Measurements from ENCODE around the gene EPS8L1.

Gene EPS8L1

DNA sequence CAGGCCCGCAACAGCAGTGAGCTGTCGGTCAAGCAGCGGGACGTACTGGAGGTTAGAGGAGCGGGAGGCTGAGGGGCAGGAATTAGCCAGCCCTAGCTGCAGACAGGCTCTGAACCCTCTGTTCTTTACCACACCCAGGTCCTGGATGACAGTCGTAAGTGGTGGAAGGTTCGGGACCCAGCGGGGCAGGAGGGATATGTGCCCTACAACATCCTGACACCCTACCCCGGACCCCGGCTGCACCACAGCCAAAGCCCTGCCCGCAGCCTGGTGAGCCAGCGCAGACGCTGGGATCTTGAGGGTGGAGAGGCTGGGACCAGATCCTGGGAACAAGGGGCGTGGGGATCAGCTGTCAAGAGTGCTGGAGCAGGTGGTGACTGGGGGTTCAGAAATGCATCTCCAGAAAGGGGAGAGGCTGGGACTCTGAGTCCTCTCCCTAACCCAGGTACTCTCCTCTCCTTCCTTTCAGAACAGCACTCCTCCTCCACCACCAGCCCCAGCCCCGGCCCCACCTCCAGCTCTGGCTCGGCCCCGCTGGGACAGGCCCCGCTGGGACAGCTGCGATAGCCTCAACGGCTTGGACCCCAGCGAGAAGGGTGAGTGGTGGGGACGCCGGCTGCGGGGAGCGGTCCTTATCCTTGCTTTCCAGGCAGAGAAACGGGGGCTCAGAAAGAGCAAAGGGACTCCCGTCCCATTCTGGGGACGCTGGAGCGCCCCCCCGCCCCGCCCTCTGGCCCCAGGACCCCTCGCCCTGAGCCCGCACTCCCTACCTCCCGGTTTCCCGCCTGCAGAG lies 10.4 kb downstream of the EPS8L1 start:
- peaks cover 4% of the 10 kb centered on the region; the same call in 1 of the 2 replicates for H3K9me3 ChIP-seq
- H3K27me3 ChIP-seq = peaks cover 56% of the 10 kb centered on the region
- H3K36me3 ChIP-seq = peaks cover 25% of the 10 kb centered on the region
- H4K20me1 ChIP-seq = peaks cover 66% of the 10 kb centered on the region
- no peak overlapping the region for H3K9ac ChIP-seq
- H3K4me2 ChIP-seq = peak overlapping the region; percentile 90
- TF ChIP-seq Cebpa-rat (IDR thresholded peaks at IDR 0.05) = no peak
- peak overlapping the region; percentile 64 for H3K4me3 ChIP-seq
- H3K27ac ChIP-seq = no peak overlapping the region
- H3K4me1 ChIP-seq = peaks cover 36% of the 10 kb centered on the region

DNA sequence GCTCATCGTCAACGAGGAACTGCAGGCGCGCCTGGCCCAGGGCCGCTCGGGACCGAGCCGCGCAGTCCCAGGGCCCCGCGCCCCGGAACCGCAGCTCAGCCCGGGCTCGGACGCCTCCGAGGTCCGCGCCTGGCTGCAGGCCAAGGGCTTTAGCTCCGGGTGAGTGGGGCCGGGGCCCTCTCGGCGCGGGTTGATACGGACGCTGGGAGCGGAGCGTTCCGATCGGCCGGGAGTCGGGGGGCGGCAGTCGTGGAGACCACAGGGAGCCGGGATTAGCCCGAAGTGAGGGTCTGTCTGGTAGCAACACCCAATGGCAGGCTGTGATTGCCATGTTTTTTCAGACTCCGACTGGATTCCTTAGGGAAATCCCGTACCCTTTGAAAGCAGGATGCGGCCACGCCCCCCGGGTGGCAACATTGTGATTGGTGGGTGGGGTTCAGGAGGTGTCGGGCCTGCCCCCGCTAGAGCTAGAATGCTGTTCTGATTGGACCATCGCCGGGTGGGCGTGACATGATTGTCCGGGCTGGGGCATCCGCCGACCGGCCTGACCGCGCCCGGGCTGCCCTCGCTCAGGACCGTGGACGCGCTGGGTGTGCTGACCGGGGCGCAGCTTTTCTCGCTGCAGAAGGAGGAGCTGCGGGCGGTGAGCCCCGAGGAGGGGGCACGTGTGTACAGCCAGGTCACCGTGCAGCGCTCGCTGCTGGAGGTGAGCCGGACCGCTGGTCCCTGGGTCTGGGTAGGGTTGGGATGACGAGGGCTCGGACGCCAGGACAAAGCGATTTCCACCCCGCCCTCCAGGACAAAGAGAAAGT lies 11.3 kb downstream of the EPS8L1 start:
- H3K27me3 ChIP-seq = peaks cover 52% of the 10 kb centered on the region
- H3K36me3 ChIP-seq = peaks cover 32% of the 10 kb centered on the region
- H3K9ac ChIP-seq = no peak overlapping the region
- peak overlapping the region; percentile 90 for H3K4me2 ChIP-seq
- no peak for TF ChIP-seq Cebpa-rat (IDR thresholded peaks at IDR 0.05)
- peaks cover 4% of the 10 kb centered on the region; the same call in 1 of the 2 replicates for H3K9me3 ChIP-seq
- H3K4me1 ChIP-seq = peaks cover 31% of the 10 kb centered on the region
- no peak overlapping the region for H3K27ac ChIP-seq
- H4K20me1 ChIP-seq = peaks cover 66% of the 10 kb centered on the region
- H3K4me3 ChIP-seq = peak overlapping the region; percentile 64

DNA sequence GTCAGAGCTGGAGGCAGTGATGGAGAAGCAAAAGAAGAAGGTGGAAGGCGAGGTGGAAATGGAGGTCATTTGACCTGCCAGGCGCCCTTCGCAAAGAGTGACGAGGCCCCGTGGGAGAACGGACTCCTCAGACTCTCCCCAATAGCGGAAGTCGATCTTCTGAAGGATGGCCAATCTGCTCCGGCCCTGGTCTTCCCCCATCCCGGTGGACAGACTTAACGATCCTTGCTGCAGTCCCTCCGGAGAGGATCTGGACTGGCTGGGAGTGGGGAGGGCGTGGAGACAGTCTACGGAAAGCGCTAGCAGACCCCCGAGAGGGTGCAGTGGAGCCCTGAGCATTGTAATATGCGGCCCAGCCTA lies 11.9 kb downstream of the EPS8L1 start:
- Histone ChIP-seq H4K20me1 (peaks cover 66% of the 10 kb centered on the region), H3K27ac (no peak overlapping the region), H3K36me3 (peaks cover 38% of the 10 kb centered on the region), H3K27me3 (peaks cover 47% of the 10 kb centered on the region), H3K9ac (no peak overlapping the region), H3K4me3 (peak overlapping the region; percentile 64), H3K4me2 (peak overlapping the region; percentile 90), H3K4me1 (peaks cover 26% of the 10 kb centered on the region), H3K9me3 (no peaks in the 10 kb centered on the region; the same call in 1 of the 2 replicates)
- no peak for TF ChIP-seq Cebpa-rat (IDR thresholded peaks at IDR 0.05)

DNA sequence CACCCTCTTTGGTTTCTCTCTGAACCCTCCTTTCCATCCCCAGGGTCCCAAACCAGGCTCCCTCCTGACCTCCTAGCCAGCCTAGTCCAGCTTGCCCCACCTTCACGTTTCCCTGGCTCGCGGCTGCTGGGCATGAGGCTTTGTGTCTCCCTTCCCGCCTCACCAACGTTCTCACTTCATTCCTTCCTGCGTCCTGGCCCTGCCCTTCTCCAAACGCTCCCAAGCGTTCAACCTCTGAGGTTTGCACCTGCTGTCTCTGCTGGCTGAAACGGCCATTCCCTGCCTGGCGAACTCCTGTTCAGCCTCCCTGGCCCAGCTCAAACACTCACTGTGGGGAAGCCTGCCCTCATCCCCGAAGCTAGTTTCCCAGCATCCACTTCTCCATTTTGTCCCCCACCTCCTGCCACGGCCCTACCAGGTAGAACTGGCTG lies 12.4 kb downstream of the EPS8L1 start:
- no peak overlapping the region for H3K4me3 ChIP-seq
- H4K20me1 ChIP-seq = peaks cover 66% of the 10 kb centered on the region
- no peak overlapping the region for H3K9ac ChIP-seq
- no peaks in the 10 kb centered on the region for H3K9me3 ChIP-seq
- H3K36me3 ChIP-seq = peaks cover 43% of the 10 kb centered on the region
- peak overlapping the region; percentile 90 for H3K4me2 ChIP-seq
- H3K4me1 ChIP-seq = peaks cover 26% of the 10 kb centered on the region
- H3K27me3 ChIP-seq = peaks cover 44% of the 10 kb centered on the region
- H3K27ac ChIP-seq = no peak overlapping the region
- no peak for TF ChIP-seq Cebpa-rat (IDR thresholded peaks at IDR 0.05)

DNA sequence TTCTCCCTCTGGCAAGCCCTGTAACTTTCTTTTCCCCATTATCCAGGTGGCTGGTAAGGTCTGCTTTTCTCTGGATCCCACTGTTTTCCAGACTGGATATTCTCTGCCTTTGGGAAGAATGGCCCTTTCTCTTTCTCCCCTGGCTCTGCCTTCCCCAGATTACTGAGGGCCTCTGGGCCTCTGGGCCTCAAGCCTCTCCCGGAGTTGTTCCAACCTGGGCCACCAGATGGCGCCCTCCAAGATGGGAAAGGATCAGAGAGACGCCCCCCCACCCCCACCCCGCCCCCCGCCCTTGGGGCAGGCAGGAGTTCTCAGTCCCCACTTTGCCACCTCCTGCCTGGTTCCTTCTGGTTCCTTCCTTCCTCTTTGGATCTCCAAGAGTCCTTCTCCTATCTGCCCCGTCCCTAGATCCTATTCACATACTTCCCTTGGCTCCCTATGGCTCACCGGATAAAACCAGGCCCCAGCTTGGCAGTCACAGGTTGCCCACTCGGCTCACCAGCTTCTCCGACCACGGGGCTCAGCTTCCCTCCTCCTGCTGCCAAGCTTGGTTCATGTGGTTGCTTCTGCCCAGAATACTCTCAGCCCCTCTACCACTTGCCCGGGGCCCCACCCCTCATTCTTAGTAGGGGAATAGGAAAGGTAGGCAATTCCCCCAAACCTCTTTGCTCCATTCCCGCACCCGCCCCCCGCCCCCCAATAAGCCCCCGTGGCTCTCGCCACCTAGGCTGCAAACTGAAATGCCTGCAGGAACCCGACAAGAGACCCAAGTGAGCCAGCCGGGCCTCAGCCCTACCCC lies 13.1 kb downstream of the EPS8L1 start:
- H3K9ac ChIP-seq = no peak overlapping the region
- H3K4me2 ChIP-seq = no peak overlapping the region
- no peak overlapping the region for H3K4me3 ChIP-seq
- peaks cover 39% of the 10 kb centered on the region for H3K27me3 ChIP-seq
- H4K20me1 ChIP-seq = peaks cover 66% of the 10 kb centered on the region
- peaks cover 44% of the 10 kb centered on the region for H3K36me3 ChIP-seq
- peaks cover 26% of the 10 kb centered on the region for H3K4me1 ChIP-seq
- no peak for TF ChIP-seq Cebpa-rat (IDR thresholded peaks at IDR 0.05)
- H3K9me3 ChIP-seq = no peaks in the 10 kb centered on the region
- no peak overlapping the region for H3K27ac ChIP-seq

DNA sequence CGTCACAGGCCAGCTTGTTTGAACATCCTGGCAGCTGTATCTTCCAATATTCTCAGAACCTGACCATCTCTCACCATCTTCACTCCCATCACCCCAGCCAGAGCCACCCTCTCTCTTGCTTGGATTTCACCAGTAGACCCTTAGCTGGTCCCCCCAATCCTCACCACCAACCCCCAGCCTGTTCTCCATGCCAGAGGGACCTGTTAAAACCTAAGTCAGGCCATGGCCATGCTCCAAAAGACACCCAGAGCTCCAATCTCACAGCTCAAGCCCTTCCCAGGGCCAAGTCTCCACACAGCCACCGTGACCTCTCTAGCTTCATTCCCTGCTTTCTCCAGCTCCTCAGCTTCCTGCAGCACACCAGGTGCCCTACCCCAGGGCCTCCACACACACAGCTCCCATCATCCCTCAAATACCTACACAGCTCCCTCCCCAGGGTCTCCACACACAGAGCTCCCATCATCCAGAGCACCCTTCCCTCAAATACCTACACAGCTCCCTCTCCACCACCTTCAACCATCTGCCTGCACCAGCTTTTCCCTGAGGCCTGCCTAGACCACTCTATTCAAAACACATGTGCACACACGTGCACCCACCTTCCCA lies 13.8 kb downstream of the EPS8L1 start:
- Histone ChIP-seq H3K9me3 (no peaks in the 10 kb centered on the region), H3K4me1 (peaks cover 26% of the 10 kb centered on the region), H3K27me3 (peaks cover 38% of the 10 kb centered on the region), H3K9ac (no peak overlapping the region), H3K36me3 (peaks cover 46% of the 10 kb centered on the region), H3K27ac (no peak overlapping the region), H4K20me1 (peaks cover 63% of the 10 kb centered on the region), H3K4me3 (no peak overlapping the region), H3K4me2 (no peak overlapping the region)
- TF ChIP-seq Cebpa-rat (IDR thresholded peaks at IDR 0.05) = no peak

DNA sequence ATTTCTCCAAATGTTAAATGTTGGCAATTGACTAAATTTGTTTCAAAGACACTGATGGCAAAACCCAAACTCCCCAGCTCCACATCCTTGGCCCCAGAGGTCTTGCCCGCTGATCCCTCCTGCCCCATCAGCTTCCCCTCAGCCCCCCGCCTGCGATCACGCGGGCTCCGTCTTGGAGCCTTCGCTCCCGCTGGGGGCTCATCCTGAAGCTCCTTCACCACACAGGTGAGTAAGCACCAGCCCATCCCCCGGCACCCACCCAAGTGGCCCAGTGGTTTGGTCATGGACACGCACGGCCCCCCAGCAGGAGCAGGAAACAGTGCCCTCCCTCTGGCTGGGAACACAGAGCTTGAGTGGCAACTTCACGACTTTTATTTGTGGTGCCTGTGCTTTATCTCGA lies 14.9 kb downstream of the EPS8L1 start:
- H3K9ac ChIP-seq = no peak overlapping the region
- no peak overlapping the region for H3K4me3 ChIP-seq
- H3K27me3 ChIP-seq = peaks cover 27% of the 10 kb centered on the region
- no peaks in the 10 kb centered on the region for H3K9me3 ChIP-seq
- peaks cover 58% of the 10 kb centered on the region for H4K20me1 ChIP-seq
- H3K4me2 ChIP-seq = no peak overlapping the region
- H3K27ac ChIP-seq = no peak overlapping the region
- H3K36me3 ChIP-seq = peaks cover 58% of the 10 kb centered on the region
- peaks cover 26% of the 10 kb centered on the region for H3K4me1 ChIP-seq
- TF ChIP-seq Cebpa-rat (IDR thresholded peaks at IDR 0.05) = no peak

DNA sequence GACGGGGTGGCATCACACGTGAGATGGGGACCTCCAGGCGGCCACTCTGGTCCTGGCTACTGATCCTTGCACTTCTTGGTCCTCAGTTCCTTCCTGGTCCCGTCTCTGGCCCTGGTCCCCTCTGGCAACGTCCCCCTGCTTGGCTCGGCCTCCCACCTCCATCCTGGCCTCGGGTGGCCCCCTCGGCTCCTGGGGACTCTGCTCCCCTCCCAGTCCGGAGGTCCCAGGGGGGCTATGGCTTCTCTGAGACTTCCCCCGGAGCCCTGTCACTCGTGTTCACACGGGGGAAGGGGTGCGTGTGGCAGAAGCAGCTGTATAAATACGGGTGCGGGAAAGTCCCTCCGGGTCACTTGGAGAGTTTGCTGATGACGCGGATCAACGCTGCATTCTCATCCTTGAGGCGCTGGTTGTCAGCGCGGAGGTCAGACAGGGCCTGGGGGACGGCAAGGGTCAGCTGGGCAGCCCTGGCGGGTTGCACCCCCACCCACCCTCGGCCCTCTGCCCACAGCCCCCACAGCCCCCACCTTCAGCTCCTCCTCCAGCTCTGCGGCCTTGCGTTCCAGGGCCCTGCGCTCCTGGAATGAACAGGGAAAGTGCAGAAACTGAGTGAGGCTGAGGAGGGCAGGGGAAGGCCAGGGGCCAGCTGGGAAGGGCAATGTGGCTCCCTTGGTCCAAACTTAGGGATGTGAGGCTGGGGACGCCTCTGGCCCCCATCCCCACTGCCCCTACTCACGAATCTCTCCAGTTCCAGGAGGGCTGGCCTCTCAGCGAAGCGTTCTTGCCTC lies 15.6 kb downstream of the EPS8L1 start:
- no peak overlapping the region for H3K4me3 ChIP-seq
- no peak for TF ChIP-seq Cebpa-rat (IDR thresholded peaks at IDR 0.05)
- no peak overlapping the region for H3K27ac ChIP-seq
- peaks cover 19% of the 10 kb centered on the region for H3K27me3 ChIP-seq
- H3K36me3 ChIP-seq = peaks cover 63% of the 10 kb centered on the region
- H3K9me3 ChIP-seq = no peaks in the 10 kb centered on the region
- no peak overlapping the region for H3K4me2 ChIP-seq
- H4K20me1 ChIP-seq = peaks cover 58% of the 10 kb centered on the region
- no peak overlapping the region for H3K9ac ChIP-seq
- H3K4me1 ChIP-seq = peaks cover 25% of the 10 kb centered on the region
